ENCODE measurements around the gene ZNF750.

GRCh38 chr17:82881900-82882714 lies 42.3 kb upstream of the ZNF750 start:
- TF ChIP-seq CTCF (IDR thresholded peaks at IDR 0.05), result no peak
- TF ChIP-seq REST (IDR thresholded peaks at IDR 0.05; ENCODE audit: insufficient read depth in 1 of 2, low read depth in 2 of 2, low read length in 1 of 2), result no peak
- no peak for TF ChIP-seq POLR2AphosphoS5 (IDR thresholded peaks at IDR 0.05; ENCODE audit: low read depth, low read length)
- TF ChIP-seq SIN3A (IDR thresholded peaks at IDR 0.05; ENCODE audit: borderline replicate concordance, insufficient read depth, low read depth, low read length), result no peak
- TF ChIP-seq TCF7L2 (IDR thresholded peaks at IDR 0.05; ENCODE audit: low read depth, low read length), result no peak

Data from Panc1 (cell line).